Loucy (cell line): ENCODE measurements around the gene SPINDOC.
A peak's percentile ranks its signal among the peaks of the same experiment; 100 is the strongest.

Source experiments
- H2AFZ ChIP-seq: fragments of 200-600 bp; sonication (generic); 2 replicates; pipeline ENCODE4 v1.6.0; 2016; ENCODE audit warnings: antibody characterized with exemption, mild to moderate bottlenecking, low read length, moderate library complexity
- H3F3A ChIP-seq: fragments of 200-600 bp; 2 replicates; pipeline ENCODE4 v1.6.0; 2016; ENCODE audit warnings: antibody characterized with exemption, low read depth, mild to moderate bottlenecking
- H3K27me3 ChIP-seq: fragments of 200-600 bp; sonication (generic); 2 replicates; pipeline ENCODE4 v1.6.1; 2014; ENCODE audit warnings: low read length, mild to moderate bottlenecking; ENCODE audit not compliant: insufficient read depth, poor library complexity, severe bottlenecking
- H3K36me3 ChIP-seq: fragments of 200-600 bp; sonication (generic); 2 replicates; pipeline ENCODE4 v1.6.1; 2016; ENCODE audit warnings: low read length; ENCODE audit not compliant: insufficient read depth
- H3K4me1 ChIP-seq: fragments of 200-600 bp; sonication (generic); 2 replicates; pipeline ENCODE4 v1.5.1; 2014; ENCODE audit warnings: low read length, mild to moderate bottlenecking; ENCODE audit not compliant: insufficient read depth, poor library complexity, severe bottlenecking
- H3K4me2 ChIP-seq: fragments of 200-600 bp; sonication (generic); 2 replicates; pipeline ENCODE4 v1.6.0; 2014; ENCODE audit warnings: antibody characterized with exemption, low read length, low read depth, mild to moderate bottlenecking; ENCODE audit not compliant: poor library complexity, severe bottlenecking
- H3K4me3 ChIP-seq: fragments of 200-600 bp; sonication (generic); 2 replicates; pipeline ENCODE4 v1.5.1; 2014; ENCODE audit warnings: low read length, mild to moderate bottlenecking, mixed read lengths; ENCODE audit not compliant: poor library complexity, severe bottlenecking
- H3K79me2 ChIP-seq: fragments of 200-600 bp; sonication (generic); 2 replicates; pipeline ENCODE4 v1.6.1; 2014; ENCODE audit warnings: low read length; ENCODE audit not compliant: insufficient read depth
- H3K9ac ChIP-seq: fragments of 200-600 bp; sonication (generic); 2 replicates; pipeline ENCODE4 v1.6.0; 2014; ENCODE audit warnings: mild to moderate bottlenecking, low read depth, low read length, moderate library complexity; ENCODE audit not compliant: poor library complexity, severe bottlenecking
- H3K9me2 ChIP-seq: fragments of 200-600 bp; sonication (generic); replicated peaks from 2 replicates; pipeline ENCODE4 v1.6.1; 2016; ENCODE audit warnings: low read depth, low read length, mixed read lengths
- H3K9me3 ChIP-seq: fragments of 200-600 bp; sonication (generic); 2 replicates; pipeline ENCODE4 v1.6.1; 2014; ENCODE audit warnings: mild to moderate bottlenecking, antibody characterized with exemption, low read length, low read depth; ENCODE audit not compliant: insufficient read depth
- H4K20me1 ChIP-seq: fragments of 200-600 bp; sonication (generic); 2 replicates; pipeline ENCODE4 v1.6.0; 2014; ENCODE audit warnings: antibody characterized with exemption, low read length, mild to moderate bottlenecking; ENCODE audit not compliant: insufficient read depth, poor library complexity, severe bottlenecking
- CTCF ChIP-seq: fragments of 200-600 bp; sonication (generic); conservative IDR thresholded peaks from 2 replicates; pipeline ENCODE4 v1.5.1; 2014; ENCODE audit warnings: mild to moderate bottlenecking, antibody characterized with exemption, low read length
- EZH2phosphoT487 ChIP-seq: fragments of 200-600 bp; IDR thresholded peaks from 2 replicates; pipeline ENCODE4 v1.6.1; 2018; ENCODE audit warnings: antibody characterized with exemption, mild to moderate bottlenecking, moderate library complexity, borderline replicate concordance

Gene SPINDOC

DNA sequence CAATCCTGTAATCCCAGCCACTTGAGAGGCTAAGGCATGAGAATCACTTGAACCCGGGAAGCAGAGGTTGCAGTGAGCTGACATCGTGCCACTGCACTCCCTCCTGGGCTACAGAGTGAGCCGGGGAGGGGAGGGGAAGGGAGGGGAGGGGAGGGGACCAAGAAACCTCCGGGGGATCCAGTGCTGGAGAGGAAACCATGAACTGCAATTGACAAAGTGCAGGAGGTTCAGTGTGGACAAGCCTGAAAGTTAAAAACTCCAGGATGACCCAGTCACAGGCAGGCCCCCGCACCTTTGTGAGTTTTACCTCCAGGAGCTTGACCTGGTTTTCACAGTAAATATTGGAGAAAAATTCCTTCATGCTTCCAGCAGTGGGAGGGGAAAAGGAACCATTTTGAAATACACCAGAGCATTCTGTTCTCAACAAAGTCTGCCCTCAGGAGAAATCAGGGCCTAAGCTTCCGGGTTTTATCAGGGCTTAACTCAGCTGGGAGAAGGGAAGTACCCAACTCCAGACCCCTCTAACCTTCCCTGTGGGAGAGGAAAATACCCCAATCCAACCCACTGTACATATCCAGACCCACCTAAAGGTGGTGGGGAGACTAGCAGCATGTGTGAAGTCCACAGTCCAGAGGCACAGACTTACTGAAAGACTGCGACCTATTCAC lies 29.2 kb upstream of the SPINDOC start:
- peak overlapping the region; percentile 52 for H3K4me2 ChIP-seq
- peak overlapping the region; percentile 17 for H3K4me3 ChIP-seq
- TF ChIP-seq CTCF: no peak
- TF ChIP-seq EZH2phosphoT487: no peak
- H4K20me1 ChIP-seq: no peaks in the 10 kb centered on the region
- H3K9me2 ChIP-seq: no peaks in the 10 kb centered on the region
- H3K9ac ChIP-seq: peak overlapping the region; percentile 47
- peaks cover 7% of the 10 kb centered on the region for H3K4me1 ChIP-seq
- H3F3A ChIP-seq: no peaks in the 10 kb centered on the region
- H3K36me3 ChIP-seq: no peaks in the 10 kb centered on the region
- peak overlapping the region; percentile 95 for H2AFZ ChIP-seq
- no peaks in the 10 kb centered on the region for H3K27me3 ChIP-seq
- H3K9me3 ChIP-seq: no peaks in the 10 kb centered on the region
- no peaks in the 10 kb centered on the region for H3K79me2 ChIP-seq

DNA sequence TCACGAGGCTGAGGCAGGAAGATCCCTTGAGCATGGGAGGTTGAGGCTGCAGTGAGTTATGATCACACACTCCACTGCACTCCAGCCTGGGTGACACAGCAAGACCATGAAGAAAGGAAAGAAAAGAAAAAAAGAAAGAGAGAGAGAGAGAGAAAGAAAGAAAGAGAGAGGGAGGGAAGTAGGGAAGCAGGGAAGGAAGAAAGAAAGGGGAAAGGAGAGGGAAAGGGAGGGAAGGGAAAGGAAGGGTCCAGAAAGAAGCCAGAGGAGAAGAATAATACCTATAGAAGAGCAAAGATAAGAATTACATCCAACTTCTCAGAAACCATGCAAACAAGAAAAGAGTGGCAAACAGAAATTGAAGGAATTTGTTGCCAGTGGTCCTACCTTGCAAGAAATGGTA lies 27.4 kb upstream of the SPINDOC start:
- Histone ChIP-seq H3K36me3 (no peaks in the 10 kb centered on the region), H3K79me2 (no peaks in the 10 kb centered on the region), H3K4me3 (no peak overlapping the region), H3K9me3 (no peaks in the 10 kb centered on the region), H3F3A (no peaks in the 10 kb centered on the region), H4K20me1 (no peaks in the 10 kb centered on the region), H3K4me1 (peaks cover 7% of the 10 kb centered on the region), H3K4me2 (no peak overlapping the region), H3K9ac (no peak overlapping the region), H3K9me2 (no peaks in the 10 kb centered on the region), H2AFZ (no peak overlapping the region), H3K27me3 (no peaks in the 10 kb centered on the region)
- no peak for TF ChIP-seq CTCF
- TF ChIP-seq EZH2phosphoT487: no peak

DNA sequence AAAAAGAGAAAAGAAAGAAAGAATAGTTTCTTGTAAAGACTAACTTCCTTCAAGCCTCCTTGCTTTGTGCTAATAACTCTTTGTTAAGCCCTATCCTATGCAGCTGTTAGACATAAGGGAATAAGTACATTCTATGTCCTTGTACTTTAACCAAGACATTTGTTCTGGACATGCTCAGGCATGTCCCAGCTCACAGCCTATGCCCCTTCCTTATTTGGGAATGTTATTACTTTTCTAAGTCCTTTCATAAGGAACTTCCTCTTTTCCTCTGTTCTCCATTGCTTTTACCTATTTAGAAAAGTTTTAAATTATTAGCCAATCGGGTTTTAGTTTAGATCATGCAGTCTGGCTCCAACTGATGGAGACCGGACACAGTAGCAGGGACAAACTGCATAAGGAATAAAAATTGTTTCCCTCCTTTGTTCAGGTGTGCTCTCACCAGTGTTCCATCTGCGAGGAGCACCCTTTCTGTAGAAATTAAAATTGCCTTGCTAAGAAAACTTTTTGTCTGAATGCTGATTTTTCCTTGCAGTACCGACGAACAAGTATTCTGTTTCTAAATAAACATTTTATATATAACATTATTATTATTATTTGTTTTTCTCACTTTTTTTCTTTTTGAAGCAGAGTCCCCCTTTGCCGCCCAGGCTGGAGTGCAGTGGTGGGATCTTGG lies 21.6 kb upstream of the SPINDOC start:
- TF ChIP-seq CTCF: no peak
- no peak for TF ChIP-seq EZH2phosphoT487
- Histone ChIP-seq H3K4me3 (no peak overlapping the region), H4K20me1 (no peaks in the 10 kb centered on the region), H3K9me2 (no peaks in the 10 kb centered on the region), H3K36me3 (no peaks in the 10 kb centered on the region), H2AFZ (no peak overlapping the region), H3F3A (no peaks in the 10 kb centered on the region), H3K27me3 (no peaks in the 10 kb centered on the region), H3K79me2 (no peaks in the 10 kb centered on the region), H3K4me1 (no peaks in the 10 kb centered on the region), H3K4me2 (no peak overlapping the region), H3K9me3 (no peaks in the 10 kb centered on the region), H3K9ac (no peak overlapping the region)
